Uterus (tissue), 2 donors: ENCODE measurements around the gene SLC46A2.

Experiments used
- POLR2A ChIP-seq, 2 donors: fragments of 450-650 bp; IDR thresholded peaks; one replicate each; pipeline ENCODE4 v1.6.1; 2016; ENCODE audit warnings: antibody characterized with exemption in 2 of 2, mild to moderate bottlenecking in 1 of 2, moderate library complexity in 1 of 2
- TF ChIP-seq, protein P1 (sequence below), 4 experiments: fragments of 200-600 bp in 2 of 4; fragments of 450-650 bp in 2 of 4; sonication (generic) in 2 of 4; IDR thresholded peaks; one replicate each; pipeline ENCODE4 v1.5.1; 2016 to 2019; ENCODE audit warnings: antibody characterized with exemption in 4 of 4, mild to moderate bottlenecking in 2 of 4, moderate library complexity in 1 of 4

DNA sequence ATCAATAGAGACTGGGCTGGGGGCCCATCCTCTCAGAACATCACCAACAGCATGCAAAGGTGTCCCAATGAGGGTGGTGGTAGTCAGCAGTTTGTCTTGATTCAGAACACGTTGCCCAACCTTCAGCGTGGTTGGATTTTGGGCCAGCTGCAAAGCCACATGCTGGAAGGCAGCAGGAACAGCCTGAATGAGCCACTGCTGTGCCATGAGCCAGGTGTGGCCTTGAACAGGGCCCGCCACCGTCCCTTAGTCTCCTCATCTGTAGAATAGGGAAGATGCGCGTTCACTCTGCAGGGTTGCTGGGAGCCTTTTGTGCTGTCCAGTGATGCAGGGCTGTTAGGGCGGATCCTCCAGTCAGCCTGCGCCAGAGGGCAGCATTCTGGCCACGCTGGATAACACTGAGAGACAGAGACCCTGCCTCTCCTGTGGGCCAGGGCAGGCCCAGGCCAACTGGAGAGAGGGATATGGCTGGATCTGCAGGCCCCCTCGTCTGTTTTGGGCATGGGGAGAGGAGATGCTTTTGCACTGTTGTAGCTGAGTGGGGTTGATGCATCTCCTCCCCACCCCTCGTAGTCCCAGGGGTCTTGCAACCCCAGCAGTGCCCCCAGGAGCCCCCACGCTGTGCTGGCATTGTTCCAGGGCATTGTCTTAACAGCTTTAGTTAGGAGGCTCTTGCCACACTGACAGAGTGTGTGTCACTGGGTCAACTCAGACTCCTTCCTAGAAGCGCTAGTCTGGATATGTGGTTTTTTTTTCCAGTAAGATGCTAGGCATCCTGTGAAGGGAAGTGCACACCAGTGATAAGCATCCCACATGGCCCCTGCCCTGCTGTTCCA, 42.1 kb downstream of the SLC46A2 start:
- TF ChIP-seq, protein P1, sequence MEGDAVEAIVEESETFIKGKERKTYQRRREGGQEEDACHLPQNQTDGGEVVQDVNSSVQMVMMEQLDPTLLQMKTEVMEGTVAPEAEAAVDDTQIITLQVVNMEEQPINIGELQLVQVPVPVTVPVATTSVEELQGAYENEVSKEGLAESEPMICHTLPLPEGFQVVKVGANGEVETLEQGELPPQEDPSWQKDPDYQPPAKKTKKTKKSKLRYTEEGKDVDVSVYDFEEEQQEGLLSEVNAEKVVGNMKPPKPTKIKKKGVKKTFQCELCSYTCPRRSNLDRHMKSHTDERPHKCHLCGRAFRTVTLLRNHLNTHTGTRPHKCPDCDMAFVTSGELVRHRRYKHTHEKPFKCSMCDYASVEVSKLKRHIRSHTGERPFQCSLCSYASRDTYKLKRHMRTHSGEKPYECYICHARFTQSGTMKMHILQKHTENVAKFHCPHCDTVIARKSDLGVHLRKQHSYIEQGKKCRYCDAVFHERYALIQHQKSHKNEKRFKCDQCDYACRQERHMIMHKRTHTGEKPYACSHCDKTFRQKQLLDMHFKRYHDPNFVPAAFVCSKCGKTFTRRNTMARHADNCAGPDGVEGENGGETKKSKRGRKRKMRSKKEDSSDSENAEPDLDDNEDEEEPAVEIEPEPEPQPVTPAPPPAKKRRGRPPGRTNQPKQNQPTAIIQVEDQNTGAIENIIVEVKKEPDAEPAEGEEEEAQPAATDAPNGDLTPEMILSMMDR (IDR thresholded peaks at IDR 0.05), result no peak
- TF ChIP-seq POLR2A (IDR thresholded peaks at IDR 0.05), result no peak
